ENCODE measurements around the gene MACC1.

Gene MACC1

GRCh38 chr7:20220921-20221547, 3.9 kb upstream of the MACC1 start:
- Histone ChIP-seq H3K27ac (no peak overlapping the region), H3K9me3 (ENCODE audit: control insufficient read depth, low read length) (no peaks in the 10 kb centered on the region), H3K79me2 (no peaks in the 10 kb centered on the region), H3K9ac (no peak overlapping the region), H3K4me1 (no peaks in the 10 kb centered on the region), H3K4me3 (ENCODE audit: low read depth, low read length) (no peak overlapping the region), H3K36me3 (ENCODE audit: control insufficient read depth, insufficient read depth, low read length) (no peaks in the 10 kb centered on the region), H2AFZ (no peak overlapping the region), H3K4me2 (ENCODE audit: low read length) (no peak overlapping the region), H3K27me3 (ENCODE audit: control insufficient read depth, insufficient read depth, low read length) (no peaks in the 10 kb centered on the region)
- no peak for TF ChIP-seq CTCF (IDR thresholded peaks at IDR 0.05)

- no peak overlapping the region for H3K4me3 ChIP-seq (ENCODE audit: low read depth, low read length)
- no peaks in the 10 kb centered on the region for H3K9me3 ChIP-seq (ENCODE audit: control insufficient read depth, low read length)
- no peak overlapping the region for H3K4me2 ChIP-seq (ENCODE audit: low read length)
- no peak overlapping the region for H3K27ac ChIP-seq
- H2AFZ ChIP-seq, result no peak overlapping the region
- no peaks in the 10 kb centered on the region for H3K36me3 ChIP-seq (ENCODE audit: control insufficient read depth, insufficient read depth, low read length)
- no peaks in the 10 kb centered on the region for H3K27me3 ChIP-seq (ENCODE audit: control insufficient read depth, insufficient read depth, low read length)
- no peak overlapping the region for H3K9ac ChIP-seq
- TF ChIP-seq CTCF (IDR thresholded peaks at IDR 0.05), result no peak
- H3K79me2 ChIP-seq, result no peaks in the 10 kb centered on the region
- H3K4me1 ChIP-seq, result no peaks in the 10 kb centered on the region
These were observed 3.1 kb upstream of the MACC1 start for GRCh38 chr7:20220293-20220761.

- H3K4me3 ChIP-seq (ENCODE audit: low read depth, low read length), result no peak overlapping the region
- H3K4me1 ChIP-seq, result no peaks in the 10 kb centered on the region
- H3K9me3 ChIP-seq (ENCODE audit: control insufficient read depth, low read length), result no peaks in the 10 kb centered on the region
- H3K27ac ChIP-seq, result no peak overlapping the region
- H3K27me3 ChIP-seq (ENCODE audit: control insufficient read depth, insufficient read depth, low read length), result no peaks in the 10 kb centered on the region
- no peaks in the 10 kb centered on the region for H3K36me3 ChIP-seq (ENCODE audit: control insufficient read depth, insufficient read depth, low read length)
- no peak overlapping the region for H3K4me2 ChIP-seq (ENCODE audit: low read length)
- TF ChIP-seq CTCF (IDR thresholded peaks at IDR 0.05), result no peak
- H3K79me2 ChIP-seq, result no peaks in the 10 kb centered on the region
- H3K9ac ChIP-seq, result no peak overlapping the region
- H2AFZ ChIP-seq, result no peak overlapping the region
These were observed 2.5 kb upstream of the MACC1 start for GRCh38 chr7:20219446-20220292.

- Histone ChIP-seq H3K9me3 (ENCODE audit: control insufficient read depth, low read length) (no peaks in the 10 kb centered on the region), H3K27ac (no peak overlapping the region), H2AFZ (no peak overlapping the region), H3K36me3 (ENCODE audit: control insufficient read depth, insufficient read depth, low read length) (no peaks in the 10 kb centered on the region), H3K9ac (no peak overlapping the region), H3K79me2 (no peaks in the 10 kb centered on the region), H3K4me3 (ENCODE audit: low read depth, low read length) (no peak overlapping the region), H3K4me1 (no peaks in the 10 kb centered on the region), H3K4me2 (ENCODE audit: low read length) (no peak overlapping the region), H3K27me3 (ENCODE audit: control insufficient read depth, insufficient read depth, low read length) (no peaks in the 10 kb centered on the region)
- no peak for TF ChIP-seq CTCF (IDR thresholded peaks at IDR 0.05)
These were observed 1.9 kb upstream of the MACC1 start for GRCh38 chr7:20219062-20219445.
